Nephron (organoid): ENCODE results near the gene CLIC3.

Source experiments
- H3K27ac Mint-ChIP-seq, 3 experiments: 2 replicates each; pipeline ENCODE4 v1.8.0; 2020; ENCODE audit warnings: mixed read lengths in 3 of 3, mild to moderate bottlenecking in 2 of 3, moderate library complexity in 1 of 3
- H3K27me3 Mint-ChIP-seq: 2 replicates; pipeline ENCODE4 v1.8.0; 2021; ENCODE audit warnings: low read depth, mild to moderate bottlenecking, moderate library complexity, mixed read lengths
- H3K36me3 Mint-ChIP-seq: 2 replicates; pipeline ENCODE4 v1.8.0; 2020; ENCODE audit warnings: low read depth, mixed read lengths
- H3K4me1 Mint-ChIP-seq: 2 replicates; pipeline ENCODE4 v1.8.0; 2020; ENCODE audit warnings: mixed read lengths
- H3K4me3 Mint-ChIP-seq, 3 experiments: 2 replicates each; pipeline ENCODE4 v1.8.0; 2020; ENCODE audit warnings: mild to moderate bottlenecking in 3 of 3, mixed read lengths in 3 of 3, moderate library complexity in 2 of 3
- H3K9me3 Mint-ChIP-seq: 2 replicates; pipeline ENCODE4 v1.8.0; 2020; ENCODE audit warnings: mixed read lengths
- TF ChIP-seq, protein P1 (sequence below), 3 experiments: fragments of 200-600 bp; sonication (generic); IDR thresholded peaks; one replicate each; pipeline ENCODE4 v1.5.0; 2021; ENCODE audit warnings: antibody characterized with exemption in 3 of 3; ENCODE audit not compliant: unreplicated experiment in 3 of 3

CLIC3 gene

DNA sequence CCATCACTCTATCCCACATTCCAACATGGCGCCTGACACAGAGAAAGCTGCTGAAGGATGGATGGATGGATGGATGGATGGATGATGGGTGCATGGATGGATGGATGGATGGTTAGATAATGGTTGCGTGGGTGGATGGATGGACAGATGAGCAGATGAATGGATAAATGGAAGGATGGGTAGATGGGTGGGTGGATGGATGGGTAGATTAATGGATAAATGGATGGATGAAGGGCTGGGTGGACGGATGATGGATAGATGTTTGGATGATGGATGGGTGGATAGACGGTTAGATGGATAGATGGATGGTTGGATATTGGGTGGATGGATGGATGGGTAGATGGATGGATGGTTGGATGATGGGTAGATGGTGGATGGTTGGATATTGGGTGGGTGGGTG, 39.8 kb downstream of the CLIC3 start:
- H3K36me3 Mint-ChIP-seq = no peaks in the 10 kb centered on the region
- TF ChIP-seq, protein P1, sequence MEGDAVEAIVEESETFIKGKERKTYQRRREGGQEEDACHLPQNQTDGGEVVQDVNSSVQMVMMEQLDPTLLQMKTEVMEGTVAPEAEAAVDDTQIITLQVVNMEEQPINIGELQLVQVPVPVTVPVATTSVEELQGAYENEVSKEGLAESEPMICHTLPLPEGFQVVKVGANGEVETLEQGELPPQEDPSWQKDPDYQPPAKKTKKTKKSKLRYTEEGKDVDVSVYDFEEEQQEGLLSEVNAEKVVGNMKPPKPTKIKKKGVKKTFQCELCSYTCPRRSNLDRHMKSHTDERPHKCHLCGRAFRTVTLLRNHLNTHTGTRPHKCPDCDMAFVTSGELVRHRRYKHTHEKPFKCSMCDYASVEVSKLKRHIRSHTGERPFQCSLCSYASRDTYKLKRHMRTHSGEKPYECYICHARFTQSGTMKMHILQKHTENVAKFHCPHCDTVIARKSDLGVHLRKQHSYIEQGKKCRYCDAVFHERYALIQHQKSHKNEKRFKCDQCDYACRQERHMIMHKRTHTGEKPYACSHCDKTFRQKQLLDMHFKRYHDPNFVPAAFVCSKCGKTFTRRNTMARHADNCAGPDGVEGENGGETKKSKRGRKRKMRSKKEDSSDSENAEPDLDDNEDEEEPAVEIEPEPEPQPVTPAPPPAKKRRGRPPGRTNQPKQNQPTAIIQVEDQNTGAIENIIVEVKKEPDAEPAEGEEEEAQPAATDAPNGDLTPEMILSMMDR (IDR thresholded peaks at IDR 0.05; ENCODE audit: unreplicated experiment in 3 of 3) = no peak
- no peaks in the 10 kb centered on the region for H3K4me1 Mint-ChIP-seq
- H3K27ac Mint-ChIP-seq = no peak overlapping the region
- no peaks in the 10 kb centered on the region for H3K9me3 Mint-ChIP-seq
- no peaks in the 10 kb centered on the region for H3K27me3 Mint-ChIP-seq
- H3K4me3 Mint-ChIP-seq = no peak overlapping the region

DNA sequence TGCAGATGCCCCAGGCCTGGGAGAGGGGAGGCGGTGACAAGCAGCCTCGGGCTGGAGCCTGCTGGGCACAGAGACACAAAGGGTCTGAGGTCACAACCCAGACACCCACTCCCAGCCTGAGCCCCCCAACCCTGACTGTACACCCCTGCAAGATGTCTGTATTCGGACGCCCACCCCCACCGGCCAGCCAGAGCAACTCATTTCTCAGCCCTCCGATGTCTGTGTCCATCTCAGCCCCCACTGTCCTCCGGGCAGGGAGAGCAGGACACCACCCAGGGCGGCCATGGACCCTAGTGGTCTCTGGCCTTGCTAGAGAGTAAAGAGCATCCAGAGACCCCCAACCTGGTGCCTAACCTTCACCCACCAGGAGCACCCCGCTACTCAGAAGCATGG, 40.4 kb downstream of the CLIC3 start:
- Mint-ChIP-seq H3K27me3 (no peaks in the 10 kb centered on the region), H3K27ac (no peak overlapping the region), H3K4me3 (no peak overlapping the region), H3K9me3 (no peaks in the 10 kb centered on the region), H3K4me1 (no peaks in the 10 kb centered on the region), H3K36me3 (no peaks in the 10 kb centered on the region)
- TF ChIP-seq, protein P1 (IDR thresholded peaks at IDR 0.05; ENCODE audit: unreplicated experiment in 3 of 3) = no peak

DNA sequence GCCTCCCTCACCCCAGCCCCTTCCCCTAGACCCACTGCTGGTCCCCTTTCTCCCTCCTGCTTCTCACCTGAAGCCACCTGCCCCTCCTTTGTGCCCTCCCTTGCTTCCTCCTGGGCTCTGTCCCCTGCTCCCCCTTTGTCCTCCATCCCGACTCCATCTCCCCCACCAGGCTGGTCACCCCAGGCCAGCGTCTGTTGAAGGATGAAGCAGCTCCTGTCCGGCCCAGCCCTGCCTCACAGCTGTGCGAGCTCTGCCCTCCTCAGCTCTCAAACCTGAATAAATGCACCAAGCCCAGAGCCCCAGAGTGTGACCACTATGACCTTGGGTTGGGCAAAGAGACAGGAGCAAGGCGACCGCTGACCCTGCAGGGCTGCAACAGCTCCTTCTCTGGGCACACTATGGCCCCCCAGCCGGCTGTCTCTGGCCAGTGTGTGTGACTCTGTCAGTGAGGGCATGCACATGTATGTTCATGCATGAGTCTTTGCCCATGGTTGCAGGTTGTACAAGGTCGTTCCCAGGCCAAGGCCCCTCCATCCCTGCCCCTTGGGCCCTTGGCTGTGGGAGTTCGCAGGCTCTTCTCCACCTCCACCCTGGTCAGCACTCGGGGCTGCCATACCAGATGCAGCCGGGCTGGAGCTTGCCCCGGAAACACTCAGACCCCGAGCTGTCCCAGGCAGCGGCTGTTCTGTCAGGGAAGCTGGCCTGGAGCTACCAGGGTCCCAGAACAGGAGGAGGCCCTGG, 41.0 kb downstream of the CLIC3 start:
- H3K27ac Mint-ChIP-seq = no peak overlapping the region
- no peaks in the 10 kb centered on the region for H3K36me3 Mint-ChIP-seq
- TF ChIP-seq, protein P1 (IDR thresholded peaks at IDR 0.05; ENCODE audit: unreplicated experiment in 3 of 3) = no peak
- no peak overlapping the region for H3K4me3 Mint-ChIP-seq
- H3K9me3 Mint-ChIP-seq = no peaks in the 10 kb centered on the region
- no peaks in the 10 kb centered on the region for H3K27me3 Mint-ChIP-seq
- H3K4me1 Mint-ChIP-seq = no peaks in the 10 kb centered on the region

DNA sequence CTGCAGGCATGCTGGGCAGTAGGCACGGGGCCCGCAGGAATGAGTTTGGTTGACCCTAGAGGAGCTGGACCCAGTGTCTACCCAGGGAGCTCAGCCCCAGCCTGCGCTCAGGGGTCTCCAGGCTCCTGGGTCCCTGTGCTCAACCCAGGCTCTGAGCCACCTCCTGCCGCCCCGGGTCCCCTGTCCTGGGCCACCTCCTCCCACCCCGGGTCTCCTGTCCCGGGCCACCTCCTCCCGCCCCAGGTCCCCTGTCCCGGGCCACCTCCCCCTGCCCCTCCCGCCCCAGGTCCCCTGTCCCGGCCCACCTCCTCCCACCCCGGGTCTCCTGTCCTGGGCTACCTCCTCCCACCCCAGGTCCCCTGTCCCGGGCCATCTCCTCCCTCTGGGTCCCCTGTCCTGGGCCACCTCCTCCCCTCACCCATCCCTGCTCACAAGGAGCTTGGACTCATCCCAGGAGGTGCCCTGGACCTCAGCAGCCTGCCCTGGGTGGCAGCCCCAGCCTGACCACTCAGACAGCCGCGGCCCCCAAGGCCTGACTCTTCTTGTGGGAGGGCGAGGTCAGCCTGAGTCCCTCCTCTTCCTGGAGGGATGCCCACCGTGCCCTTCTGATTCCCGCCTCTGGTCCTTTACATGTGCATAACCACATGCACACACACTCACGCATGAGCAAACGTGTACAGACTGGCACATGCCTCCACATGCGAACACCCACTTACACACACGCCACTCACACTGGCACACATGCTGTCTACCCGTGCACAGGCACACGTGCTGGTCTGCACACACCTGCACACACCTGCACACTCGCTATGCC, 41.9 kb downstream of the CLIC3 start:
- Mint-ChIP-seq H3K36me3 (no peaks in the 10 kb centered on the region), H3K27ac (no peak overlapping the region), H3K9me3 (no peaks in the 10 kb centered on the region), H3K27me3 (no peaks in the 10 kb centered on the region), H3K4me3 (peak overlapping the region in 1 of 3 experiments; percentile 35), H3K4me1 (no peaks in the 10 kb centered on the region)
- TF ChIP-seq, protein P1 (IDR thresholded peaks at IDR 0.05; ENCODE audit: unreplicated experiment in 3 of 3) = no peak

DNA sequence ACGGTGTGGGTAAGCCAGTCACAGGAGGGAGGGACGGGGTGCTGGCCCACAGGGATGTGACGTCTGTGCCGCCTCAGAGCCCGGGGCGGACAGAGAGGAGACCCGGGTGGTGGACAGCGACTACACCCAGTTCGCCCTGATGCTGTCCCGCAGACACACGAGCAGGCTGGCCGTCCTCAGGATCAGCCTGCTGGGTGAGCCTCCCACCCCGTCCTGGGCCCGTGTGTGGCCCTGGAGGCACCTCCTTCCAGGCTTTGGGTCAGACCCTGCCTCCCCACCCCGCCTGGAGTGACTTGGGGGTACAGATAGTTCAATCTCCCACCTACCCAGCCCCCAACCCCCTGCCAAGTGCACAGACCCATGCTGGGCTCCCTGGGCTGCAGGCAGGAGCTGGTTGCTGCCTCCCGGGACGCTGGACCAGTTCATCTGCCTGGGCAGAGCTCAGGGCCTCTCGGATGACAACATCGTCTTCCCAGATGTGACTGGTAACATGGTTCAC, 42.5 kb downstream of the CLIC3 start:
- Mint-ChIP-seq H3K4me3 (no peak overlapping the region), H3K27ac (no peak overlapping the region), H3K27me3 (no peaks in the 10 kb centered on the region), H3K9me3 (no peaks in the 10 kb centered on the region), H3K4me1 (no peaks in the 10 kb centered on the region), H3K36me3 (no peaks in the 10 kb centered on the region)
- TF ChIP-seq, protein P1 (IDR thresholded peaks at IDR 0.05; ENCODE audit: unreplicated experiment in 3 of 3) = no peak
